HepG2 (cell line): ENCODE measurements around the gene TPCN2. TPM values are rescaled to one million over a fixed set of nuclear protein-coding genes. Genes with fewer than 3 reads are reported as not detected.

Experiments
- ATAC-seq: fragments of 200-7000 bp; cut with Tn5 transposase; 3 replicates; pipeline ENCODE4 v1.9.1; 2020; ENCODE audit warnings: mild to moderate bottlenecking, moderate library complexity
- BruUV-seq: library from RNA; stranded (reverse); fragments of 400-500 nt; replicated peaks from 2 replicates; lab custom pipeline; 2021; lab: Mats Ljungman, UMichigan
- CTCF ChIA-PET: fragments of 300-600 bp; formaldehyde crosslinking; extraction: SDS; loops from one replicate; lab custom pipeline; 2021; ENCODE audit warnings: low total read pairs, inconsistent platforms, low intra/inter-chr PET ratio; lab: Yijun Ruan, JAX
- POLR2A ChIA-PET: fragments of 350-600 bp; sonication (Branson Sonifier 250); formaldehyde crosslinking; loops from one replicate; lab custom pipeline; 2020; ENCODE audit warnings: antibody characterized with exemption, inconsistent platforms; lab: Yijun Ruan, JAX
- DNase-seq: peaks from one replicate; pipeline ENCODE4 v3.0.0-alpha.2; 2015; ENCODE audit warnings: low spot score
- FAIRE-seq: peaks from 3 replicates; lab custom pipeline; 2011; peaks lifted over from hg19 to GRCh38; lab: Jason Lieb, UNC
- H2AFZ ChIP-seq: one replicate; pipeline ENCODE4 v1.6.1; 2011; ENCODE audit warnings: low read length, inconsistent platforms
- H3K27ac ChIP-seq: fragments of 300-600 bp; 3 replicates; pipeline ENCODE4 v1.8.0; 2011; ENCODE audit warnings: mixed run types, mild to moderate bottlenecking, mixed read lengths, low read length, inconsistent platforms; ENCODE audit not compliant: insufficient read depth; ENCODE audit errors: extremely low read length
- H3K27me3 ChIP-seq, 2 experiments: fragments of 200-600 bp in 1 of 2; 2 replicates in 1 of 2; 3 replicates in 1 of 2; pipeline versions ENCODE4 v1.6.0 to v1.8.0; 2011; ENCODE audit warnings: low read length in 2 of 2, mild to moderate bottlenecking in 2 of 2, moderate library complexity in 2 of 2, inconsistent platforms in 1 of 2; ENCODE audit not compliant: insufficient read depth in 2 of 2, control insufficient read depth in 1 of 2
- H3K36me3 ChIP-seq, 2 experiments: fragments of 200-600 bp in 1 of 2; replicated peaks in 1 of 2; 2 replicates in 1 of 2; 3 replicates in 1 of 2; pipeline versions ENCODE4 v1.5.1 to v1.8.0; 2011; ENCODE audit warnings: low read length in 2 of 2, inconsistent platforms in 1 of 2; ENCODE audit not compliant: insufficient read depth in 2 of 2, control insufficient read depth in 1 of 2
- H3K4me1 ChIP-seq: 2 replicates; pipeline ENCODE4 v1.5.1; 2012; ENCODE audit warnings: low read length, inconsistent platforms; ENCODE audit not compliant: insufficient read depth
- H3K4me2 ChIP-seq: 2 replicates; pipeline ENCODE4 v1.6.0; 2011; ENCODE audit warnings: low read depth, low read length, inconsistent platforms
- H3K4me3 ChIP-seq, 3 experiments: fragments of 200-600 bp in 1 of 3; sonication (generic), shearing (Covaris generic) in 1 of 3; replicated peaks in 1 of 3; 2 replicates each; pipeline ENCODE4 v1.5.1; 2011 to 2016; ENCODE audit warnings: low read length in 3 of 3, inconsistent platforms in 2 of 3, low read depth in 2 of 3, mild to moderate bottlenecking in 2 of 3, control low read depth in 1 of 3, mixed read lengths in 1 of 3; ENCODE audit not compliant: insufficient read depth in 1 of 3
- H3K79me2 ChIP-seq: one replicate; pipeline ENCODE4 v1.6.1; 2011; ENCODE audit warnings: low read length, inconsistent platforms; ENCODE audit not compliant: insufficient read depth
- H3K9ac ChIP-seq: 2 replicates; pipeline ENCODE4 v1.6.0; 2011; ENCODE audit warnings: mild to moderate bottlenecking, low read depth, low read length, inconsistent platforms; ENCODE audit not compliant: insufficient read depth
- H3K9me3 ChIP-seq: 2 replicates; pipeline ENCODE4 v1.5.1; 2012; ENCODE audit warnings: mild to moderate bottlenecking, low read length
- H4K20me1 ChIP-seq: 2 replicates; pipeline ENCODE4 v1.6.0; 2011; ENCODE audit warnings: inconsistent platforms, mild to moderate bottlenecking, low read length, moderate library complexity; ENCODE audit not compliant: insufficient read depth
- ARID5B ChIP-seq: IDR thresholded peaks from 2 replicates; pipeline ENCODE4 v1.4.0; 2020; ENCODE audit warnings: mild to moderate bottlenecking, missing genetic modification reagents
- CHD2 ChIP-seq: IDR thresholded peaks from 2 replicates; pipeline ENCODE4 v1.6.1; 2011; ENCODE audit warnings: low read depth, low read length, improper control_type of control experiment
- FUBP1 ChIP-seq: sonication (generic); formaldehyde crosslinking; IDR thresholded peaks from 2 replicates; pipeline ENCODE4 v1.5.1; 2020; ENCODE audit warnings: missing genetic modification reagents, mild to moderate bottlenecking, borderline replicate concordance
- WGBS: methylation state at CpG from one replicate; pipeline ENCODE4 v1.1.6; 2017; ENCODE audit warnings: low lambda C conversion rate; 5-methylcytosine and 5-hydroxymethylcytosine counted together
- in situ Hi-C: cut with HindIII; loops from 2 replicates; pipeline ENCODE4 v1.10.0; 2017; ENCODE audit warnings: low pct_unique_long_range_greater_than_20kb; ENCODE audit not compliant: extremely low pct_ligation_motif_present
- intact Hi-C: fragments of 100-400 bp; cut with micrococcal nuclease; formaldehyde crosslinking; loops from one replicate; pipeline ENCODE4 v1.10.0; 2022; ENCODE audit not compliant: unreplicated experiment
- polyA plus RNA-seq, 8 experiments: library from polyadenylated mRNA; depleted of rRNA in 3 of 8; stranded (reverse) in 7 of 8; unstranded in 1 of 8; fragments of >200 nt; fragmentation: Illumina TruSeq in 4 of 8; extraction: Trizol in 4 of 8; gene quantifications; 2 replicates each; pipeline versions ENCODE4 v1.2.1 to v1.2.3, GENCODE V29; 2011 to 2016; ENCODE audit warnings: low read depth in 4 of 8, missing spikeins in 1 of 8, mixed read lengths in 1 of 8; ENCODE audit not compliant: insufficient read depth in 1 of 8
- total RNA-seq, 5 experiments: library from RNA; depleted of rRNA; stranded (reverse); fragments of >200 nt; fragmentation: Illumina TruSeq; extraction: Trizol; gene quantifications; 2 replicates each; pipeline ENCODE4 v1.2.3, GENCODE V29; 2016; ENCODE audit warnings: low read depth in 1 of 5

The TPCN2 gene
- total and polyA plus RNA-seq, 2 of the 13 experiments (the other 11 are each of a cell fraction or from before 2014, with no cell fraction given), result 5.6 to 5.9 TPM

DNA sequence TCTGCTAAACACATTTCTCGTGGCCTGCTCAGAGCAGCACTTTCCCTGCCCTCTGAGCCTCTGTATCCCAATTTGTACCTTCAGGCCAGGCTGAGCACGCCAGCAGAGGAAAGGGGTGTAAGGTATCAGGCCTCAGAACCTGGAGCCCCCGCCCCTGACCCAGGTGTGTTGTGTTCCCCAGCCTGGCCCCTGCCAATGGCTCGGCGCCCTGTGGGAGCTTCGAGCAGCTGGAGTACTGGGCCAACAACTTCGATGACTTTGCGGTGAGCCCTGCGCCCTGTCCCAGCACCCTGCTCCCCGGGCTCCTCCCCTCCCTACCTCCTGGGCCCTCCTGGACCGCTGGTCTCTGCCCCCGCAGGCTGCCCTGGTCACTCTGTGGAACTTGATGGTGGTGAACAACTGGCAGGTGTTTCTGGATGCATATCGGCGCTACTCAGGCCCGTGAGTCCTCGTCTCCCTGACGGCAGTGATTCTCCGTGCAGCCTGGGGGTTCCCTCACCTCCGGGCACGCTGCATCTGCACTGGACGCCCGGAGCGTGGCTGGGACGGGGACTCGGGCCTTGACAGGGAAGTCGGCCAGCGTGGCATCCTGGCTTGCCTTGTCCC lies 36.9 kb downstream of the TPCN2 start:
- no peak for DNase-seq
- WGBS, result 92% methylated on average over 10 of the region's 27 CpGs
- H3K4me2 ChIP-seq, result no peak overlapping the region
- no peaks in the 10 kb centered on the region for H3K4me1 ChIP-seq
- no peak overlapping the region for H2AFZ ChIP-seq
- CTCF ChIA-PET, result no interaction called here
- no peaks in the 10 kb centered on the region for H3K9me3 ChIP-seq
- no peaks in the 10 kb centered on the region for H3K27me3 ChIP-seq
- 0 out of 2 replicates have a peak, but pooled peaks cover 3% of the 10 kb centered on the region for H4K20me1 ChIP-seq
- in situ Hi-C loops, result no loop called here
- no peak overlapping the region for H3K4me3 ChIP-seq
- intact Hi-C loops, result loop anchor here (5.0 kb wide), 1 partner anchor 183 kb away; the partner anchor contains the start of genes IGHMBP2 and MRPL21
- TF ChIP-seq CHD2 (no peak), FUBP1 (no peak), ARID5B (no peak)
- TF ChIP-seq, all 625 proteins: peak for 0
- no peaks in the 10 kb centered on the region for H3K79me2 ChIP-seq
- peaks cover 4 to 10% of the 10 kb centered on the region in 2 experiments; a peak in 4 of 5 replicates for H3K36me3 ChIP-seq
- POLR2A ChIA-PET, result no interaction called here
- BruUV-seq, result no TSS peak
- ATAC-seq (no peak), FAIRE-seq (no peak)
- H3K9ac ChIP-seq, result no peak overlapping the region
- no peak overlapping the region for H3K27ac ChIP-seq
